SK-N-SH (cell line): ENCODE measurements around the gene ELK1. TPM values are rescaled to one million over a fixed set of nuclear protein-coding genes. Genes with fewer than 3 reads are reported as not detected.
"Not testable (repeated sequence)": the region's sequence is repeated elsewhere in the genome, so short reads cannot be mapped to it uniquely, and the experiment has no call there.

Experiments used
- CTCF ChIA-PET: fragments of 300-600, 350-600 bp; formaldehyde crosslinking; extraction: SDS; loops from one replicate; lab custom pipeline; 2021; lab: Yijun Ruan, JAX
- POLR2A ChIA-PET: fragments of 350-600 bp; sonication (Branson Sonifier 250); formaldehyde crosslinking; extraction: SDS; loops from one replicate; lab custom pipeline; 2020; ENCODE audit warnings: antibody characterized with exemption, inconsistent platforms; lab: Yijun Ruan, JAX
- DNase-seq: peaks from one replicate; pipeline ENCODE4 v3.0.0; 2012
- H2AFZ ChIP-seq: fragments of 200-600 bp; sonication (generic); 2 replicates; pipeline ENCODE4 v1.8.1; 2016; ENCODE audit warnings: antibody characterized with exemption, mild to moderate bottlenecking, low read depth
- H3F3A ChIP-seq: fragments of 200-600 bp; sonication (generic); replicated peaks from 2 replicates; pipeline ENCODE3; 2016; ENCODE audit warnings: antibody characterized with exemption, mild to moderate bottlenecking; ENCODE audit not compliant: insufficient read depth
- H3K27ac ChIP-seq, 2 experiments: fragments of 200-500 bp in 1 of 2; fragments of 200-600 bp in 1 of 2; sonication (Bioruptor generic) in 1 of 2; sonication (generic), shearing (Covaris generic) in 1 of 2; 2 replicates each; pipeline versions ENCODE4 v1.5.1 to v1.6.1; 2014 to 2016; ENCODE audit warnings: low read depth in 2 of 2, inconsistent platforms in 1 of 2, low read length in 1 of 2, mild to moderate bottlenecking in 1 of 2, mixed read lengths in 1 of 2
- H3K27me3 ChIP-seq: fragments of 200-600 bp; sonication (generic), shearing (Covaris generic); 2 replicates; pipeline ENCODE4 v1.6.1; 2016; ENCODE audit warnings: mixed run types; ENCODE audit not compliant: insufficient read depth
- H3K36me3 ChIP-seq, 2 experiments: fragments of 200-500 bp in 1 of 2; fragments of 200-600 bp in 1 of 2; sonication (Bioruptor generic) in 1 of 2; sonication (generic) in 1 of 2; replicated peaks in 1 of 2; 2 replicates each; pipeline versions ENCODE3 to v1.5.1; 2014 to 2016; ENCODE audit warnings: low read length in 1 of 2, mild to moderate bottlenecking in 1 of 2; ENCODE audit not compliant: insufficient read depth in 2 of 2, control insufficient read depth in 1 of 2
- H3K4me1 ChIP-seq, 2 experiments: fragments of 200-500 bp in 1 of 2; fragments of 200-600 bp in 1 of 2; sonication (Bioruptor generic) in 1 of 2; sonication (generic), shearing (Covaris generic) in 1 of 2; 2 replicates each; pipeline versions ENCODE4 v1.5.1 to v1.6.1; 2014 to 2016; ENCODE audit warnings: low read depth in 1 of 2, low read length in 1 of 2, mixed run types in 1 of 2; ENCODE audit not compliant: insufficient read depth in 2 of 2, control insufficient read depth in 1 of 2
- H3K4me2 ChIP-seq: fragments of 200-600 bp; sonication (generic), shearing (Covaris generic); 2 replicates; pipeline ENCODE4 v1.6.1; 2017; ENCODE audit warnings: mixed run types
- H3K4me3 ChIP-seq, 2 experiments: fragments of 200-500 bp in 1 of 2; fragments of 200-600 bp in 1 of 2; sonication (Bioruptor generic) in 1 of 2; sonication (generic), shearing (Covaris generic) in 1 of 2; 2 replicates each; pipeline versions ENCODE4 v1.5.1 to v1.8.1; 2014 to 2016; ENCODE audit warnings: low read depth in 2 of 2, inconsistent platforms in 1 of 2, low read length in 1 of 2, mild to moderate bottlenecking in 1 of 2, mixed read lengths in 1 of 2, moderate library complexity in 1 of 2
- H3K79me2 ChIP-seq: fragments of 200-600 bp; sonication (generic); 2 replicates; pipeline ENCODE4 v1.8.1; 2017; ENCODE audit warnings: mild to moderate bottlenecking; ENCODE audit not compliant: insufficient read depth
- H3K9ac ChIP-seq: fragments of 200-600 bp; sonication (generic); 2 replicates; pipeline ENCODE4 v1.6.1; 2017; ENCODE audit warnings: mixed run types
- H3K9me2 ChIP-seq: fragments of 200-600 bp; sonication (generic); 2 replicates; pipeline ENCODE4 v1.6.1; 2017; ENCODE audit warnings: mixed run types
- H3K9me3 ChIP-seq: fragments of 200-600 bp; sonication (generic); 2 replicates; pipeline ENCODE4 v1.6.1; 2017; ENCODE audit warnings: mixed run types, mild to moderate bottlenecking, moderate library complexity
- H4K20me1 ChIP-seq: fragments of 200-600 bp; sonication (generic); 2 replicates; pipeline ENCODE4 v1.6.1; 2017; ENCODE audit warnings: mild to moderate bottlenecking, mixed run types; ENCODE audit not compliant: insufficient read depth
- EZH2phosphoT487 ChIP-seq: fragments of 200-600 bp; sonication (generic); IDR thresholded peaks from 2 replicates; pipeline ENCODE4 v1.6.1; 2017; ENCODE audit warnings: low read depth, mixed run types, mild to moderate bottlenecking, antibody characterized with exemption, moderate library complexity, borderline replicate concordance
- FOSL2 ChIP-seq: IDR thresholded peaks from 2 replicates; pipeline ENCODE4 v1.4.0; 2012; ENCODE audit warnings: low read depth, mild to moderate bottlenecking, moderate library complexity, borderline replicate concordance
- MAX ChIP-seq: IDR thresholded peaks from 2 replicates; pipeline ENCODE4 v1.4.0; 2012; ENCODE audit warnings: low read depth
- NFIC ChIP-seq: IDR thresholded peaks from 2 replicates; pipeline ENCODE4 v1.4.0; 2012; ENCODE audit warnings: borderline replicate concordance
- NRF1 ChIP-seq: IDR thresholded peaks from 2 replicates; pipeline ENCODE4 v1.6.1; 2012; ENCODE audit warnings: low read depth, mild to moderate bottlenecking, low read length
- POLR2AphosphoS5 ChIP-seq: IDR thresholded peaks from 2 replicates; pipeline ENCODE4 v1.6.1; 2012; ENCODE audit warnings: low read depth, low read length
- RCOR1 ChIP-seq: fragments of 150-350 bp; IDR thresholded peaks from 2 replicates; pipeline ENCODE4 v1.6.1; 2017; ENCODE audit warnings: antibody characterized with exemption, low read length
- RFX5 ChIP-seq: IDR thresholded peaks from 2 replicates; pipeline ENCODE4 v1.6.1; 2012; ENCODE audit warnings: mild to moderate bottlenecking, improper control_type of control experiment, low read length
- TAF1 ChIP-seq: IDR thresholded peaks from 2 replicates; pipeline ENCODE4 v1.6.1; 2012; ENCODE audit warnings: low read depth, mild to moderate bottlenecking, low read length, moderate library complexity, borderline replicate concordance
- USF1 ChIP-seq: IDR thresholded peaks from 2 replicates; pipeline ENCODE4 v1.4.0; 2012; ENCODE audit warnings: low read depth, borderline replicate concordance
- WGBS: methylation state at CpG from one replicate; pipeline ENCODE4 v1.1.6; 2017; ENCODE audit warnings: low lambda C conversion rate; 5-methylcytosine and 5-hydroxymethylcytosine counted together
- polyA plus RNA-seq, 3 experiments: library from polyadenylated mRNA; depleted of rRNA; stranded (reverse); fragments of >200 nt; gene quantifications; 2 replicates each; pipeline ENCODE4 v1.2.3, GENCODE V29; 2012
- TF ChIP-seq, protein P1 (sequence below): IDR thresholded peaks from 2 replicates; pipeline ENCODE4 v1.6.1; 2012; ENCODE audit warnings: mild to moderate bottlenecking, low read depth, low read length, moderate library complexity
- TF ChIP-seq, protein P2 (sequence below): IDR thresholded peaks from 2 replicates; pipeline ENCODE4 v1.4.0; 2012; ENCODE audit warnings: low read depth, borderline replicate concordance

Gene ELK1
- polyA plus RNA-seq, 1 of the 3 experiments (the other 2 are of a cell fraction) = 14.6 TPM

DNA sequence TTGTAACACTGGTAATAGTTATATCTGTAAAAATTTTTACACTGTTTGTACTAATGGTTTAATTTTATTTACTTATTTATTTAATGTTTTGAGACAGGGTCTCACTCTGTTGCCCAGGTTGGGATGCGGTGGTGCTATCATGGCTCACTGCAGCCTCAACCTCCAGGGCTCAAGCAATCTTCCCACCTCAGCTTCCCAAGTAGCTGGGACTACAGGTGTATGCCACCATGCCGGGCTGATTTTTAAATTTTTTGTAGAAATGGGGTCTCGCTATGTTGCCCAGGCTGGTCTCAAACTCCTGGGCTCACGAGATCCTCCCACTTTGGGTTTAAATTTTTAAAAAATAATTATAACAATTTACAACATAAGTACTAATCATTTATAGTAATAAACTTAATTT, 47.2 kb downstream of the ELK1 start:
- H3K4me2 ChIP-seq, H3K27me3 ChIP-seq, H3K9me2 ChIP-seq, H3K27ac ChIP-seq, H3K36me3 ChIP-seq, POLR2A ChIA-PET, CTCF ChIA-PET, H3K4me3 ChIP-seq, H3K79me2 ChIP-seq, H3F3A ChIP-seq, H4K20me1 ChIP-seq, H3K9me3 ChIP-seq, H2AFZ ChIP-seq, DNase-seq, H3K4me1 ChIP-seq, H3K9ac ChIP-seq: not testable (repeated sequence)
- 49% methylated on average over 4 of the region's 4 CpGs for WGBS

- H3K79me2 ChIP-seq = no peaks in the 10 kb centered on the region
- no peaks in the 10 kb centered on the region for H4K20me1 ChIP-seq
- no peaks in the 10 kb centered on the region for H3F3A ChIP-seq
- H3K9ac ChIP-seq = no peak overlapping the region
- H3K4me2 ChIP-seq = no peak overlapping the region
- H3K27ac ChIP-seq = no peak overlapping the region
- DNase-seq = no peak
- 7% methylated on average over 3 of the region's 3 CpGs for WGBS
- no peaks in the 10 kb centered on the region for H3K9me3 ChIP-seq
- H3K4me1 ChIP-seq = no peaks in the 10 kb centered on the region
- TF ChIP-seq TAF1 = no peak
- TF ChIP-seq, protein P1, sequence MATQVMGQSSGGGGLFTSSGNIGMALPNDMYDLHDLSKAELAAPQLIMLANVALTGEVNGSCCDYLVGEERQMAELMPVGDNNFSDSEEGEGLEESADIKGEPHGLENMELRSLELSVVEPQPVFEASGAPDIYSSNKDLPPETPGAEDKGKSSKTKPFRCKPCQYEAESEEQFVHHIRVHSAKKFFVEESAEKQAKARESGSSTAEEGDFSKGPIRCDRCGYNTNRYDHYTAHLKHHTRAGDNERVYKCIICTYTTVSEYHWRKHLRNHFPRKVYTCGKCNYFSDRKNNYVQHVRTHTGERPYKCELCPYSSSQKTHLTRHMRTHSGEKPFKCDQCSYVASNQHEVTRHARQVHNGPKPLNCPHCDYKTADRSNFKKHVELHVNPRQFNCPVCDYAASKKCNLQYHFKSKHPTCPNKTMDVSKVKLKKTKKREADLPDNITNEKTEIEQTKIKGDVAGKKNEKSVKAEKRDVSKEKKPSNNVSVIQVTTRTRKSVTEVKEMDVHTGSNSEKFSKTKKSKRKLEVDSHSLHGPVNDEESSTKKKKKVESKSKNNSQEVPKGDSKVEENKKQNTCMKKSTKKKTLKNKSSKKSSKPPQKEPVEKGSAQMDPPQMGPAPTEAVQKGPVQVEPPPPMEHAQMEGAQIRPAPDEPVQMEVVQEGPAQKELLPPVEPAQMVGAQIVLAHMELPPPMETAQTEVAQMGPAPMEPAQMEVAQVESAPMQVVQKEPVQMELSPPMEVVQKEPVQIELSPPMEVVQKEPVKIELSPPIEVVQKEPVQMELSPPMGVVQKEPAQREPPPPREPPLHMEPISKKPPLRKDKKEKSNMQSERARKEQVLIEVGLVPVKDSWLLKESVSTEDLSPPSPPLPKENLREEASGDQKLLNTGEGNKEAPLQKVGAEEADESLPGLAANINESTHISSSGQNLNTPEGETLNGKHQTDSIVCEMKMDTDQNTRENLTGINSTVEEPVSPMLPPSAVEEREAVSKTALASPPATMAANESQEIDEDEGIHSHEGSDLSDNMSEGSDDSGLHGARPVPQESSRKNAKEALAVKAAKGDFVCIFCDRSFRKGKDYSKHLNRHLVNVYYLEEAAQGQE = no peak
- TF ChIP-seq EZH2phosphoT487 = no peak
- no peak for TF ChIP-seq FOSL2
- TF ChIP-seq, protein P2, sequence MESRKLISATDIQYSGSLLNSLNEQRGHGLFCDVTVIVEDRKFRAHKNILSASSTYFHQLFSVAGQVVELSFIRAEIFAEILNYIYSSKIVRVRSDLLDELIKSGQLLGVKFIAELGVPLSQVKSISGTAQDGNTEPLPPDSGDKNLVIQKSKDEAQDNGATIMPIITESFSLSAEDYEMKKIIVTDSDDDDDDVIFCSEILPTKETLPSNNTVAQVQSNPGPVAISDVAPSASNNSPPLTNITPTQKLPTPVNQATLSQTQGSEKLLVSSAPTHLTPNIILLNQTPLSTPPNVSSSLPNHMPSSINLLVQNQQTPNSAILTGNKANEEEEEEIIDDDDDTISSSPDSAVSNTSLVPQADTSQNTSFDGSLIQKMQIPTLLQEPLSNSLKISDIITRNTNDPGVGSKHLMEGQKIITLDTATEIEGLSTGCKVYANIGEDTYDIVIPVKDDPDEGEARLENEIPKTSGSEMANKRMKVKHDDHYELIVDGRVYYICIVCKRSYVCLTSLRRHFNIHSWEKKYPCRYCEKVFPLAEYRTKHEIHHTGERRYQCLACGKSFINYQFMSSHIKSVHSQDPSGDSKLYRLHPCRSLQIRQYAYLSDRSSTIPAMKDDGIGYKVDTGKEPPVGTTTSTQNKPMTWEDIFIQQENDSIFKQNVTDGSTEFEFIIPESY = no peak
- no peak for TF ChIP-seq MAX
- no peak for TF ChIP-seq NRF1
- TF ChIP-seq USF1 = no peak
- TF ChIP-seq RCOR1 = no peak
- no peak for TF ChIP-seq RFX5
- no peak for TF ChIP-seq NFIC
- no peak for TF ChIP-seq POLR2AphosphoS5
- no peaks in the 10 kb centered on the region for H3K9me2 ChIP-seq
- no peaks in the 10 kb centered on the region for H3K36me3 ChIP-seq
- ChIA-PET CTCF (no interaction called here), POLR2A (no interaction called here)
- no peaks in the 10 kb centered on the region for H3K27me3 ChIP-seq
- H3K4me3 ChIP-seq = no peak overlapping the region
- no peak overlapping the region for H2AFZ ChIP-seq
Measured at GRCh38 chrX:47597222-47597621, 53.1 kb downstream of the ELK1 start.
